GM18505 (cell line): Measurements from ENCODE around the gene BNIP2.
"Not testable (repeated sequence)": the region's sequence is repeated elsewhere in the genome, so short reads cannot be mapped to it uniquely, and the experiment has no call there.

Experiments used
- ATAC-seq: cut with Tn5 transposase; IDR thresholded peaks from one replicate; pipeline ENCODE4 v1.9.1; 2021; ENCODE audit not compliant: unreplicated experiment
- POLR2A ChIP-seq: IDR thresholded peaks from 4 replicates; pipeline ENCODE4 v1.6.1; 2011; ENCODE audit warnings: borderline replicate concordance; ENCODE audit not compliant: insufficient read depth, insufficient read length; ENCODE audit errors: extremely low read depth

The BNIP2 gene

DNA sequence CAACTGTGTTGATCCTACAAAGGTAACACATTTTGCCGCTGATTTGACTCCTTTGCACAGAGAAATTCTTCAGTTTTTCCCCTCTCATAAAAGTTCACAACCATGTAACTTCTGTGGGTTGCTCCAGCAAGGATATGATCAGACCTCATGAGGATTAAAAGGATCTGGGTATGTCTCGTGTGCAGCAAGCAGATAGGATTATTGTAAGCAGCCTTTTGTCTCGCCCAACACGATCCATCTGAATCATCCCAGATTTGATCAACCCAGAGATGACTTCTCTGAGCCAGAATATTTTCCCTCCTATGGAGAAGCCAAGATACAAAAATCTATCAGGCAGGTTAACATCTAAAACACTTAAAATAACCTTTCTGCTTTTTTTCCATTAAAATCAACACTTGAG lies 12.8 kb upstream of the BNIP2 start:
- no peak for ATAC-seq
- TF ChIP-seq POLR2A = no peak

DNA sequence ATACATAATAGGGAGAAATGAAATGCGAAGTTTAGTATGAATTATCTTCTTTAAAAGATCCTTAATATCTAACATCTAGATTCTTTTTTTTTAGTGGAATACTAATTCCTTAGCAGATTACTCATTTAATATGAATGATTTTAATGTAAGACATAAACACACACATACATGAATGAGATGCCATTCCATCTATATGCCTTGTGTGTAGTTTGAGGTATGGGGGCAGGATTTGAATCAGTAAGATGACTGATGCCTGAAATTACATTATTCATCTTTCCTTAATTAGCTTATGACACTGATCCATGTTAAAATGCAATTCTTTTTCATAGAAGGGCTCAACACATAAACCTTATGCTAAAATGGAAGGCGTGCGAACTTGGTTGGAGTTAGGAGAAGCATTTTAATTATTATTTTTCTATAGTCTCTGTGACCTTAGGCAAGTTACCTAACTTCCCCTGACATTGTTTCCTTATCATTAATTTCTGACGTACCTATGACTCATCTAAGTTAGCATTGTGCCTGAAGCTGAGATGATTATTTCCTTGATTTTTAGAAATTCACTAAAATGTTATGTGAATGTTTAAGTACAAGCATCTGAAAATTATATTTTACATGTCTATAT lies 10.8 kb upstream of the BNIP2 start:
- ATAC-seq = no peak
- no peak for TF ChIP-seq POLR2A

DNA sequence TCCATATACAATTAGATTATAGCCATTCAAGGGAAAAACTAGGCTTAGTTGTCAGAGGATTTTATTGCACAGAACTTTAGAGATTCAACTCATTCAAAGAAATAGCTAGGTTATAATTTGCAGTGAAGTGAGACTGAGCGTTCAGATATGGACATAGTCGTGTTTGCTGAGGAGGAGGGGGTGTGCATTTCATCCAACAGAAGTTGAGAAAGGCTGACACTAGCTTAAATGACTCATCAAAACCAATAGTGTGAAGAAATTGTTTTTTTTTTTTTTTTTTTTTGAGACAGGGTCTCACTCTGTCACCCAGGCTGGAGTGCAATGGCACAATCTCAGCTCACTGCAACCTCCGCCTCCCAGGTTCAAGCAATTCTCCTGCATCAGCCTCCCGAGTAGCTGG lies 8.9 kb upstream of the BNIP2 start:
- not testable (repeated sequence) for ATAC-seq

DNA sequence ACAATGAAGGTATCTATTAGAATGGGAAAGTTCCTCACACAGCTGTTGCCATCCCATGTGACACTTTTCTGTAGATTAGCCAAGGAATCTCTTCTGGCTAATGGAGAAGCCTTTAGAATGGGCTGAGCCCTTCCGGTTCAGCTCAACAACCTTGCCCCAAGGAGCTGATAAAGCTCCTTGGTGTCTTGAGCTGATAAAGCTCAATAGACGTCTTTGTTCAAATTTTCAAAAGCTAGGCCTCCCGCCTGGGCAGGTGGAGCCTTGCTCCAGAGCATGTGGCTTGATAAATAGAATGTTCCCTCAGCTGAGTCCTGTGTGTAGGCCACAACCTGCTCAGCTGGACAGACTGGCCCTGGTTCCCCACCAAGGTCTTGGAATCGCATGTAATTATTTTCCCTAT lies 7.2 kb upstream of the BNIP2 start:
- ATAC-seq = no peak
- TF ChIP-seq POLR2A = no peak

DNA sequence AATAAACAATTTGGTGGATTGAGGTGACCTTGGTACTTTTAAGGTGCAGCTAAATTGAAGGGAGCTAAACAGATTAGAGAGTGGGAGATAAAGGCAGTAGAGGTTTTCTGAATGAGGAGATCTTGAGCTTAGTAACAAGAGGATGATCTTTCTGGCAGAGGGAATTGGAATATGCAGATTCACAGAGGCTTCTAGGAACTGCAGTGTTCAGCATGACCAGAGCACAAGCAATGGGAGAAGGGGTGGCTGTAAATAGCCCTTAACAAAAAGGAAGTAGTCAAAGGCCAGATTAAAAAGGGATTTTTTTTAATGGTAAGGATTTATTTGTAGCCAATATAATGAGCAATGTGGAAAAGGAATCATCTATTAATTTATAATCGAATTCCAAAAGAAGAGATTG lies 5.7 kb upstream of the BNIP2 start:
- ATAC-seq = no peak
- TF ChIP-seq POLR2A = no peak

DNA sequence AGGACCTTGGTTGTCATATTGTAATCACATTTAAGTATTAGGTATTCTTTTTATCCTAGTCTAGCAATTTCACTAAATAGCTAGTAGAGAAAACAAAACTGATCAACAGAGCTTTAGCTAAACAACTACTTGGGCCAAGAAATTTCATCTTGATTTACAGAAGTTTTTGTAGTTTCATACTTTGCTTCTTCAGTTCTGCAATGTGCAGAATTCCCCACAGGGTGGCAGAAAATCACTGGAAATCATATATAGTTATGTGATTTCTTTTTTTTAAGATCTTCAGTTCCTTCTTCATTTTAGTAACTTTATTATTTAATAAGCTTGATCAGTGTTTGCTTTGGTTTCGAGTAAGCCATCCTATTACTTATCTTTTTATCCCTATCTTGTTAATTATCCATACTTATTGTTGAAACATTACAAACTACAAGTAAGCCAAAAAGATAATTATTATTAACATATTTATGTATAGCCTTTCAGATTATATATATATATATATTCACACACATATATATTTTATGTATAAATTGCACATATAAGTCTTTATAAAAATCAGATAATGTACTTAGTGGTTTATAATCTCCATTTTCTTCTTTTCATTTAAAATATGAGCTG lies 2.2 kb upstream of the BNIP2 start:
- no peak for TF ChIP-seq POLR2A
- ATAC-seq = no peak

DNA sequence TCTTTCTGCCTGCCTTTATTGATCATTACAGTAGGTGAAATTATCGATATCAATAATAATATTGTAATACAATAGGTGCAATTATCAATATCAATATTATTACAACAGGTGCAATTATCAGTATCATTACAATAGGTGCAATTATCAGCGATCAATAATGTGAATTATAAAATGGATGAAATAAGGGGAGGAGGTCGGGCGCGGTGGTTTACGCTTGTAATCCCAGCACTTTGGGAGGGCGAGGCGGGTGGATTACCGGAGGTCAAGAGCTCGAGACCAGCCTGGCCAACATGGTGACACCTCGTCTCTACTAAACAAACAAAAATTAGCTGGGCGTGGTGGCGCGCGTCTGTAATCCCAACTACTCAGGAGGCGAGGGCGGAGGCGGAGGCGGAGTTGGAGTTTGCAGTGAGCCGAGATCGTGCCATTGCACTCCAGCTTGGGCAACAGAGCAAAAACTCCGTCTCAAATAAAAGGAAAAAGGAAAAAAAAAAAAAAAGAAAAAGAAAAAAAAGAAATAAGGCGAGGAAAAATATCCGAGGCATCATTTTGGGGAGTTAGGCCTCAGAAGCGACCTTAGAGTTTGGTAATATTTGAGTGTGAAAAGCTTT lies 611 bp upstream of the BNIP2 start:
- TF ChIP-seq POLR2A = no peak
- no peak for ATAC-seq

DNA sequence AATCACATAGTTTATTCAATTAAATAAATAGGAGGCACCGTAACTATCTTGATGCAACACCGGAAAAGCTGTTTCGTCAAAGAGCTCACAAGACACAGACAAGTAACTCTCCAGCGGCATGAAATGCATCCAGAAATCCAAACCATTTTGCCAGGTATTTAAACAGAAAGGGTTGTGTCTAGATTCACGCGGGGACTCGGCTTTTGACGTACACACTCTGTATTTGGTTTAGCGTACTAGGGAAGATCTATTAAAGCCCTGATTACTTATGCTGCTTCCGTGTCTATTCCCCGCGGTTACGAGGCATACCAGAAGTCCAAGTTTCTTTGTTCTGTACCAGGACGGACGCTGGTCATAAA lies 718 bp downstream of the BNIP2 start:
- no peak for ATAC-seq
- TF ChIP-seq POLR2A = no peak

DNA sequence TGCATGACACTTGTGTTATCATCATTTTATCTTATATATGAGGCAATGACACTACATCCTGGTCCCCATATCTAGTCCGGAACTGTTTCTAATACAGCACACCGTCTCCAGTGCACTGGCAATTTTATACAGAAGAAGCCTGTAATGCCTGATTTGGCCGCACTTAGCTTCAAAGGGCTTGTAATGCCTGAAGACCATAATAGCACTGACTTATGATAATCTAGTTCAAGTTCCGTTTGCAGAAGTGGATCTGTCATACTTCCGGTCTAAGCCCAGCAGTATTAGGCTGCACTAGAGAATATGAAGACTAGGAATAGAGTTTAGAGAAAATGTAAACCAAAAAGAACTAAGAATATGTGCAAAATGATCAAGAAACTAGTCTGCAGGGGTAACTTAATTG lies 1.3 kb downstream of the BNIP2 start:
- ATAC-seq = no peak
- no peak for TF ChIP-seq POLR2A

DNA sequence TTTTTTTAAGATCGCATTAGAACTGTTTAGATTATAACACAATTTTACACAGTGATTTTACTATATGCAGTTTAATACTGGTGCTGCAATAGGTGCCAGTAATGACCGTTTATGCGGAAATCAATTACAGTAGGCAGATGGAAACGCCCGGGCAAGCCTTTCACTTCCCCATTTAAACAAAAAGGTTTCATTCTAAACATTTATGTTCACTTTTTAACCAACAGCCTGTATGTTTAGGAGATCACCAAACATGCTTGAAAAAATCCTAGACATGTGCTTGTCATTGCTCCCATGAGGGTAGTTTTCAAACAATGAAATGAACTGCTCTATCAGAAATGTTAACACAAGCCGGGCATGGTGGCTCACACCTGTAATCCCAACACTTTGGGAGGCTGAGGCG lies 2.7 kb downstream of the BNIP2 start:
- no peak for TF ChIP-seq POLR2A
- no peak for ATAC-seq

DNA sequence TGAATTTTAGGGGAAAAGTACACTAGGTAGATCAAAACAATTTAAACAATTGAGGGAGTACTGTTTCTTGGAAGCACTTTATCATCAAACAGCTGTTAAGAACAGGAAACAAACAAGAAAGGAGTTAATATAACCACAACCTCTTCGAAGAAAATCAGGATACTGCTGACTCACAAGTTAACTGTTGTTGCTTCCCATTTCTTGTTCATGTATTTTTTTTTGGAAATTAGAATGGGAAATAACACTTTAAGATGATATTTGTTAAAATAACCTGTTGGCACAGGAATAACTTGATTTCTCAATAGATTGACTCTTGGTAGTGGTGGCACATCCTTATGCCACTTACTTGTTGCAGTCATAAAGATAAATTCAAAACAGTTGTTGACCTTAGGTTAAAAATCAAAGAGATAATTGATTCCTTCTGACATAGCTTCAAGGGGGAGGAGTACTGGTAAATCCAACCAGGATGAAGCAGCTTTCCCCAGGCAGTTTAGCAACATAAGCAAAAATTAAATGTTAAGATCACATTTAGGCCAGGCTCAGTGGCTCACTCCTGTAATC lies 3.3 kb downstream of the BNIP2 start:
- ATAC-seq = no peak
- TF ChIP-seq POLR2A = no peak

DNA sequence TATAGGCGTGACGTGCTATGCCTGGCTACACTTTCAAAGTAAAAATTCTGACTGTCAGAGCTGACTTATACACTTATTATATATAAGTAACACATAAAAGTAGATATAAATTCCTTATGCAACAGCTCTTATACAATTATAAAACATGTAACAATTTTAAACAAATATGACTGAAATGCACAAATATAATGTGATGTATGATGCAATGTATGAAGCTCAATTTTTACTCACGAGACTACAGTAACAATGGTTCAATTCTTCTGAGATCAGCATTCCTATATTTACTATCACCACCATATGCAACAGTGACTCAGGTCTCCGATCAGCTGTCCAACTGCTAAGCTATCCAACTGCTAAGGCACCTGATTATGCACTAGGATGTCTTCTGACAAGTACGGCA lies 8.2 kb downstream of the BNIP2 start:
- ATAC-seq = no peak
- TF ChIP-seq POLR2A = no peak

DNA sequence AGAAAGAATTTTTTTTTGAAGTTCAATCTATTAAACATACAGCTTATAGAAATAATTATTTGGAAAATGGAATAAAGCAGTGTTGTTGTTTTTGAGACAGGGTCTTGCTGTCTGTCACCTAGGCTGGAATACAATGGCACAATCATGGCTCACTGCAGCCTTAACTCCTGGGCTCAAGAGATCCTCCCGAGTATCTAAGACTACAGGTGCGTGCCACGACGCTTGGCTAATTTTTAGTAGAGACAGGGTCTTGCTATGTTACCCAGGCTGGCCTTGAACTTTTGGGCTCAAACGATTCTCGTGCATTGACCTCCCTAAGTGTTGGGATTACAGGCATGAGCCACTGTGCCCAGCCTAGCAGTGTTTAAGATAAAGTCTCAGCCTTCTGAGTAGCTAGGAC lies 8.8 kb downstream of the BNIP2 start:
- TF ChIP-seq POLR2A = no peak

DNA sequence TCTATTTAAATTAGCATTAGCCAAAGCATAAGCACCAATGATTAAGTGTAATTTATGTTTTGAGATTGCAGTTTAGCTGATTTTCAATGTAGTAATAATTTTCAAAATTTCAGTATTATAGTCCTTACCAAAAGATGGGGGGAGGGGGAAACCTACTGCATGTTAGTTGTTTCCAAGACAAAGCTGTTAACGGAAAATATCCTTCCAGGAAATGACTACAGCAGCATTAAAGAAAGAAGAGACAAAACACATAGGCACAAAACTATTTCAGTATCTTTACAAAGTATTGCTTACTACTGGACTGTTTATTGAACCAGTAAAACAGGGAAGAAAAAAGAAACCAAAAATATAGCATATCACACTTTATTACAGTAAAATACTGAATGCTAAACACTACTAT lies 10.5 kb downstream of the BNIP2 start:
- ATAC-seq = no peak
- no peak for TF ChIP-seq POLR2A

More for the DNA sequence above, 8.8 kb downstream of the BNIP2 start:
- no peak for ATAC-seq
